Suprapubic skin (tissue), 3 donors: Measurements from ENCODE around the gene ERN2.

Experiments used
- CTCF ChIP-seq, 2 donors: fragments of 200-600 bp in 1 of 2; fragments of 450-650 bp in 1 of 2; sonication (generic) in 1 of 2; IDR thresholded peaks; one replicate each; pipeline ENCODE4 v1.5.1; 2016 to 2019; ENCODE audit warnings: antibody characterized with exemption in 2 of 2, mild to moderate bottlenecking in 1 of 2, moderate library complexity in 1 of 2
- POLR2A ChIP-seq, 2 donors: fragments of 450-650 bp; IDR thresholded peaks; one replicate each; pipeline ENCODE4 v1.6.1; 2017; ENCODE audit warnings: antibody characterized with exemption in 2 of 2, mild to moderate bottlenecking in 2 of 2, moderate library complexity in 2 of 2

GRCh38 chr16:23754594-23755483 is 41.8 kb upstream of the ERN2 start, which contains the start of gene CHP2:
- no peak for TF ChIP-seq CTCF (IDR thresholded peaks at IDR 0.05)
- no peak for TF ChIP-seq POLR2A (IDR thresholded peaks at IDR 0.05)
